Dermis microvascular lymphatic vessel endothelial cell (primary cell): ENCODE measurements around the gene SLC35A2. TPM values are rescaled to one million over a fixed set of nuclear protein-coding genes. Genes with fewer than 3 reads are reported as not detected.

Source experiments
- DNase-seq, 2 donors: peaks; one replicate each; pipeline versions ENCODE4 v3.0.0 to v3.0.0-alpha.2; 2010; ENCODE audit warnings: low read depth in 2 of 2
- total RNA-seq: library from RNA; depleted of rRNA; stranded (reverse); fragments of >200 nt; gene quantifications from 2 replicates; pipeline ENCODE4 v1.2.1, GENCODE V29; 2014

SLC35A2 gene
- total RNA-seq, 1 donor from 2014 or later = 8.1 TPM

GRCh38 chrX:48927736-48928382 lies 16.4 kb upstream of the SLC35A2 start:
- no peak for DNase-seq

- DNase-seq = no peak
Measured at GRCh38 chrX:48927123-48927522, 15.7 kb upstream of the SLC35A2 start.

GRCh38 chrX:48924270-48924669 lies 12.8 kb upstream of the SLC35A2 start:
- DNase-seq = no peak

GRCh38 chrX:48923771-48924170 lies 12.3 kb upstream of the SLC35A2 start:
- no peak for DNase-seq

- no peak for DNase-seq
Measured at GRCh38 chrX:48920718-48921104, 9.3 kb upstream of the SLC35A2 start.

- no peak for DNase-seq
Measured at GRCh38 chrX:48919947-48920717, 8.7 kb upstream of the SLC35A2 start.

- DNase-seq = peak in 1 of 2 donors; percentile 44
Measured at GRCh38 chrX:48919360-48919841, 8.0 kb upstream of the SLC35A2 start.

- peak; percentile 83 to 92 for DNase-seq
Measured at GRCh38 chrX:48918643-48919340, 7.3 kb upstream of the SLC35A2 start, which contains the start of gene PIM2. TSS of gene PIM2 (minus strand) at chrX:48919024. CDS start at chrX:48918834, 190 bp downstream.

- no peak for DNase-seq
Measured at GRCh38 chrX:48918301-48918642, 6.8 kb upstream of the SLC35A2 start.

- DNase-seq = peak; percentile 81 to 88
Measured at GRCh38 chrX:48917139-48918001, 5.9 kb upstream of the SLC35A2 start.

GRCh38 chrX:48914593-48915493 lies 3.4 kb upstream of the SLC35A2 start:
- DNase-seq = no peak

GRCh38 chrX:48913605-48914366 lies 2.3 kb upstream of the SLC35A2 start:
- DNase-seq = no peak

GRCh38 chrX:48910926-48911411 lies 477 bp downstream of the SLC35A2 start:
- DNase-seq = peak in 1 of 2 donors; percentile 43

GRCh38 chrX:48909703-48910294 lies 1.6 kb downstream of the SLC35A2 start:
- no peak for DNase-seq

GRCh38 chrX:48908600-48908999 lies 2.8 kb downstream of the SLC35A2 start:
- no peak for DNase-seq

- DNase-seq = no peak
Measured at GRCh38 chrX:48905090-48905790, 6.2 kb downstream of the SLC35A2 start.

- DNase-seq = no peak
Measured at GRCh38 chrX:48904626-48905025, 6.8 kb downstream of the SLC35A2 start.

GRCh38 chrX:48904180-48904579 lies 7.3 kb downstream of the SLC35A2 start:
- DNase-seq = no peak
